NCI-H748 (cell line): ENCODE results near the gene MPRIP.

Source experiments
- DNase-seq: peaks from one replicate; lab custom pipeline; 2025; ENCODE audit not compliant: unreplicated experiment; lab: John Stamatoyannopoulos, UW

Gene MPRIP

GRCh38 chr17:17084317-17084835 is 42.1 kb downstream of the MPRIP start:
- no peak for DNase-seq

GRCh38 chr17:17084941-17085340 is 42.7 kb downstream of the MPRIP start:
- no peak for DNase-seq

GRCh38 chr17:17086585-17086984 is 44.3 kb downstream of the MPRIP start:
- DNase-seq: no peak

- DNase-seq: no peak
Observed at GRCh38 chr17:17087424-17088015, 45.3 kb downstream of the MPRIP start.

GRCh38 chr17:17088086-17088485 is 45.8 kb downstream of the MPRIP start:
- no peak for DNase-seq

- no peak for DNase-seq
Observed at GRCh38 chr17:17088541-17089525, 46.6 kb downstream of the MPRIP start.

- DNase-seq: no peak
Observed at GRCh38 chr17:17089796-17090641, 47.8 kb downstream of the MPRIP start.

GRCh38 chr17:17090642-17091103 is 48.4 kb downstream of the MPRIP start:
- DNase-seq: no peak

GRCh38 chr17:17091276-17091675 is 49.0 kb downstream of the MPRIP start:
- DNase-seq: no peak

GRCh38 chr17:17091856-17092756 is 49.8 kb downstream of the MPRIP start:
- DNase-seq: no peak

- no peak for DNase-seq
Observed at GRCh38 chr17:17093764-17094163, 51.5 kb downstream of the MPRIP start.

- DNase-seq: no peak
Observed at GRCh38 chr17:17096438-17097178, 54.4 kb downstream of the MPRIP start.

- no peak for DNase-seq
Observed at GRCh38 chr17:17097763-17098345, 55.6 kb downstream of the MPRIP start.

GRCh38 chr17:17098551-17099179 is 56.4 kb downstream of the MPRIP start:
- no peak for DNase-seq

GRCh38 chr17:17102176-17102575 is 59.9 kb downstream of the MPRIP start:
- no peak for DNase-seq

GRCh38 chr17:17103160-17103559 is 60.9 kb downstream of the MPRIP start:
- no peak for DNase-seq

GRCh38 chr17:17104036-17104435 is 61.8 kb downstream of the MPRIP start:
- no peak for DNase-seq

GRCh38 chr17:17104494-17104893 is 62.2 kb downstream of the MPRIP start:
- DNase-seq: no peak

GRCh38 chr17:17105976-17106375 is 63.7 kb downstream of the MPRIP start:
- DNase-seq: no peak
